BJ (cell line): Measurements from ENCODE around the gene AMER3. TPM values are rescaled to one million over a fixed set of nuclear protein-coding genes. Genes with fewer than 3 reads are reported as not detected.
"Not testable (repeated sequence)": the region's sequence is repeated elsewhere in the genome, so short reads cannot be mapped to it uniquely, and the experiment has no call there.

Experiments
- CTCF ChIA-PET: fragments of 350-600 bp; formaldehyde crosslinking; extraction: SDS; loops from one replicate; lab custom pipeline; 2021; ENCODE audit warnings: antibody characterized with exemption, inconsistent platforms; lab: Yijun Ruan, JAX
- POLR2A ChIA-PET: fragments of 300-600 bp; sonication (Branson Sonifier 250); formaldehyde crosslinking; extraction: SDS; loops from one replicate; lab custom pipeline; 2021; ENCODE audit warnings: antibody characterized with exemption; lab: Charles Lee
- DNase-seq: peaks from one replicate; pipeline ENCODE4 v3.0.0-alpha.2; 2011; ENCODE audit warnings: low read depth
- H3K27me3 ChIP-seq: 2 replicates; pipeline ENCODE4 v1.6.0; 2011; ENCODE audit warnings: low read length; ENCODE audit not compliant: control insufficient read depth, insufficient read depth
- H3K36me3 ChIP-seq: 2 replicates; pipeline ENCODE4 v1.5.1; 2011; ENCODE audit warnings: low read length; ENCODE audit not compliant: control insufficient read depth, insufficient read depth
- H3K4me3 ChIP-seq: 2 replicates; pipeline ENCODE4 v1.5.1; 2011; ENCODE audit warnings: low read depth, mild to moderate bottlenecking, control low read depth, low read length
- polyA minus RNA-seq: library from RNA; depleted of rRNA, polyadenylated mRNA; stranded (reverse); fragments of >200 nt; gene quantifications from 2 replicates; pipeline ENCODE4 v1.2.3, GENCODE V29; 2011; rRNA and poly(A)+ RNA removed
- polyA plus RNA-seq: library from polyadenylated mRNA; depleted of rRNA; stranded (reverse); fragments of >200 nt; gene quantifications from 2 replicates; pipeline ENCODE4 v1.2.3, GENCODE V29; 2011; rRNA removed
- TF ChIP-seq, protein P1 (sequence below): IDR thresholded peaks from 2 replicates; pipeline ENCODE4 v1.5.1; 2011; ENCODE audit warnings: low read depth, mild to moderate bottlenecking, control low read depth, inconsistent platforms, low read length, moderate library complexity; ENCODE audit not compliant: insufficient read depth

The AMER3 gene, protein sequence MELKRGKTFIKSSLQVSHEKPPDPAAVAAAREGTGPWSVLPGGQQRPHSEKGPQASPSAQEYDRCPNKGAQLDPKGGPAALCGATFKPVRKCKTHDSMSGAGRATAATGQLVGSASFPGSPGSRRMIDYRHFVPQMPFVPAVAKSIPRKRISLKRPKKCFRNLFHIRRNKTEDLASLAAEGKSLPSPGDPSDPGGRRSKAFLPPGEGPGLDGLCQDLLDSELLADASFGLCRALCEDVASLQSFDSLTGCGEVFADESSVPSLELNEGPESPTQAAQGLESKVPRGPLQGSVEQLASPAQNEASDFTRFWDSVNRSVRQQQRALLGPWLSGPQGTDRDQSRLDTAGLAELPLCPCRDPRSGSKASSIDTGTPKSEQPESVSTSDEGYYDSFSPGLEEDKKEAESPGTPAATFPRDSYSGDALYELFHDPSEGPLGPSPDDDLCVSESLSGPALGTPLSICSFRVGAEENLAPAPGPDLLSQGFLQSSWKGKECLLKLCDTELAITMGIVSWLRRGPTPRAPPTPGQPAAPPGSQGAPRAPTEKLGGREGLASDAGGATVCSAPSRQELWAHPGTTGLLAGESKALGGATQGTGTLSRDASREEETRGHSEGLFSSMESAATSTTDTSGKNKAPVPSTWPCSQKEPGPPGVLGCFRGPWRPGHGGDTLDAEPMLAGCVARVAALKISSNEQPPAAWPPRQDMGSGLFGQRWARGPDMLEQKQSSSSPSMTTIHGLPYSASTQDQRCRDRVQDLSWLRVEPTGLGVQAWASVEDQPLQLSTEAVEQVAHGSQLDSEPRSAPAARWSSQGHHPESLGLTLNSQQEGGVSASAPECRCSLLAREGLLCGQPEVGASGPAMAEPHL
- polyA plus RNA-seq (not detected in 2 replicates), polyA minus RNA-seq (not detected in 2 replicates)

DNA sequence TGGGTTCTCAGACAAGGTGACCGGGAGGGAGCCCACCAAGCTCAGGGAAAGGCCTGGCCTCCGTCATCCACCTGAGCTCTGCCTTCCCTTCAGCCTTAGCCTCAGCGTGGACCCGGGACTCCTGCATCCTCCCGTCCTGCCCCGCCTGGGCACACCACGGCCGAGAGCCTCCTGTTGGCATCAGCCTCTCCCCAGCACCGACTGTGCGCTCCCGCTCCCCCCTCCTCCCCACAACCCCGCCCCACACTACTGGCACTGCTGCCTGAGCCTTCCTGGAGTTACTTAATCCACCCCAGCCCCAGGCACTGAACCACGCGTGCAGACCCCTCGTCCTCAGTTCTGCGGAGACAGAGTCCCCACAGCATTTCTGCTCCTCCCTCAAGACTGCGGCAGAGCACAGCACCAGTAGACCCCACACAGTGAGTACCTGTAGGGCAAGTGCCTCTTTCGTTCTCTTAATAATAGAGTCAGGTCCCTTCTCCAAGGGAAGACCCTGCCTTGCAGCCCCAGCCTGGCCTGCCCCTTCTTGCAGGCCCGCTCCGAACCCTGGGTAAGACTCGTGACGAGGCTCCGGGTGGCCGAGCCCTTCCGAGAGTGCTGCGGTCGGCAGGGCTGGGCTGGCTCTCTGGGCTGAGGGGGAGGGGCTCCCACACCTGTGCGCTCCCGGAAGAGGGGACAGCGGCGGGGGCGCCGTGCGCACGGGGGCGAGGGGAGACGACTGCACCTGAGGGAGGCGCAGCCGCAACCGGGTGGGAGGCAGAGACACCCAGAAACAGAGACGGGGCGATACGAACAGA is at the start of gene AMER3:
Gene AMER3, plus strand, starts transcription at position 285 of the 797 bp plus-strand sequence. CDS start 6,533 bp downstream, outside the sequence.
- POLR2A ChIA-PET: no interaction called here
- TF ChIP-seq, protein P1, sequence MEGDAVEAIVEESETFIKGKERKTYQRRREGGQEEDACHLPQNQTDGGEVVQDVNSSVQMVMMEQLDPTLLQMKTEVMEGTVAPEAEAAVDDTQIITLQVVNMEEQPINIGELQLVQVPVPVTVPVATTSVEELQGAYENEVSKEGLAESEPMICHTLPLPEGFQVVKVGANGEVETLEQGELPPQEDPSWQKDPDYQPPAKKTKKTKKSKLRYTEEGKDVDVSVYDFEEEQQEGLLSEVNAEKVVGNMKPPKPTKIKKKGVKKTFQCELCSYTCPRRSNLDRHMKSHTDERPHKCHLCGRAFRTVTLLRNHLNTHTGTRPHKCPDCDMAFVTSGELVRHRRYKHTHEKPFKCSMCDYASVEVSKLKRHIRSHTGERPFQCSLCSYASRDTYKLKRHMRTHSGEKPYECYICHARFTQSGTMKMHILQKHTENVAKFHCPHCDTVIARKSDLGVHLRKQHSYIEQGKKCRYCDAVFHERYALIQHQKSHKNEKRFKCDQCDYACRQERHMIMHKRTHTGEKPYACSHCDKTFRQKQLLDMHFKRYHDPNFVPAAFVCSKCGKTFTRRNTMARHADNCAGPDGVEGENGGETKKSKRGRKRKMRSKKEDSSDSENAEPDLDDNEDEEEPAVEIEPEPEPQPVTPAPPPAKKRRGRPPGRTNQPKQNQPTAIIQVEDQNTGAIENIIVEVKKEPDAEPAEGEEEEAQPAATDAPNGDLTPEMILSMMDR: no peak
- no peak for DNase-seq
- Histone ChIP-seq H3K27me3 (peaks cover 3% of the 10 kb centered on the region), H3K4me3 (no peak within 1 kb of the TSS), H3K36me3 (no peaks in the 10 kb centered on the region)
- CTCF ChIA-PET: no interaction called here

DNA sequence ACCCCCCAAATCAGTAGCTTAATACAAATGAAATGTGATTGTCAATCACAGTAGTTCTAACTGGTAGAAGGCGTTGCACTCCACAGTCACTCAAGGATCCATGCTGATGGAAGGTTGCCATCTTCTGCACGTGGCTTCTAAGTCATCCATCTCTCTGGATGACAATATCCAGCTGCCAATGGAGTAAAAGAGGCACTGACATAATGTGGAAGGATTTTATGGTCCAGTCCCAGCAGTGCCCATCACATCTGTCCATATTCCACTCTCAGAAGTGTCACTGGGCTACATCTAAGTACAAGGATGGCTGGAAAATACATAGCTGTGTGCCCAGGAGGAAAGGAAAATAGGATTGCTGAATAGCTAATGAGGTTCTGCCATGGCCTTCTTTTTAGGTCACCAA is 40.5 kb upstream of the AMER3 start:
- H3K36me3 ChIP-seq, POLR2A ChIA-PET, DNase-seq, H3K27me3 ChIP-seq, H3K4me3 ChIP-seq, CTCF ChIA-PET: not testable (repeated sequence)

DNA sequence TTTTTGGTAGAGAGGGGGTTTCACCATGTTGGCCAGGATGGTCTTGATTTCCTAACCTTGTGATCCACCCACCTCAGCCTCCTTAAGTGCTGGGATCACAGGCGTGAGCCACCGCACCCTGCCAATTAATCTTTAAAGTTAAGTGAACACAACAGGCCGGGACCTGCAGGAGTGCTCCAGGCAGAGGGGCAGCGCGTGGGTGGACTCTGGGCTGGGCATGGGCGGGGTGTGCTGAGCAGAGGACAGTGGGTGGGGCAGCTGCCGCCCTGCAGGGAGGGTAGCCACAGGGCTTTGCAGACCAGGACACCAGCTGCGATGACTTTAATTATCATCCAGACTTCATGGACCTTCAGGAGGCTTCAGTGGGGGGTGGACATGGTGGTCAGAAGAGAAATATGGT is 35.3 kb upstream of the AMER3 start:
- H3K36me3 ChIP-seq: no peaks in the 10 kb centered on the region
- CTCF ChIA-PET: no interaction called here
- no peaks in the 10 kb centered on the region for H3K27me3 ChIP-seq
- H3K4me3 ChIP-seq: no peak overlapping the region
- TF ChIP-seq, protein P1: no peak
- POLR2A ChIA-PET: no interaction called here
- DNase-seq: no peak

DNA sequence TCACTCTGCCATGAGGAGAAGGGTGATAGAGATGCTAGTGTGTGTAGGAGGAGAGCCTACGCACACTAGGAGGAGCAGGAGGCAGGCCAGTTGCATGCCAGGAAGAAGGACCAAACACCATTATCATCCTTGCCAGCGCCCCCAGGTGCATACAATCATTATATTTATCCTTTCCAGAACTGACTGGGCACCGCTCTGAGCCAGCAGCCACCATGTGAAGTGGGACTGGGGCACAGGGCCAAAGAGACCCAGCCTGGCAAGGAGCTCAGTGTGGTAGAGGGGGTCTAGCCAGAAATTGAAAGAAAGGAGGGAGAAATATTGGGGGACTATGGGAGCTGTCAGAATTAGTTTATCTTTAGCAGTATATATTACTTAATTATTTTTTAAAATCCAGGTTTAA is 34.8 kb upstream of the AMER3 start:
- CTCF ChIA-PET: no interaction called here
- POLR2A ChIA-PET: no interaction called here

DNA sequence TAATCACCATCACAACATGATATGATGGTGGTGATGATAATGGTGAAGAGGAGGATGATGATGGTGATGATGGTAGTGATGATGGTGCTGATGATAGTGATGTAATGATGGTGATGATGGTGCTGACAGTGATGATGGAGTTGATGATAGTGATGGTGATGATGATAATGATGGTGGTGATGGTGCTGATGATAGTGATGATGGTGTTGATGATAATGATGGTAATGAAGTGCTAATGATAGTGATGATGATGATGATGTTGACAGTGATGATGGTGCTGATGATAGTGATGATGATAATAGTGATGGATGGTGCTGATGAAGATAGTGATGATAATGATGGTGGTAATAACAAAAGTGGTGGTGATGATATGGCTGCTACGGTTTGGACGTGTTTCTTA is 30.9 kb upstream of the AMER3 start:
- DNase-seq: no peak
- H3K27me3 ChIP-seq: no peaks in the 10 kb centered on the region
- ChIA-PET POLR2A (no interaction called here), CTCF (no interaction called here)
- TF ChIP-seq, protein P1: no peak
- H3K4me3 ChIP-seq: no peak overlapping the region
- no peaks in the 10 kb centered on the region for H3K36me3 ChIP-seq

More for the DNA sequence above, 34.8 kb upstream of the AMER3 start:
- no peaks in the 10 kb centered on the region for H3K36me3 ChIP-seq
- no peaks in the 10 kb centered on the region for H3K27me3 ChIP-seq
- DNase-seq: no peak
- TF ChIP-seq, protein P1: no peak
- no peak overlapping the region for H3K4me3 ChIP-seq
